GM19468 (cell line): ENCODE data around the gene SORBS1.

Experiments
- ATAC-seq: cut with Tn5 transposase; IDR thresholded peaks from one replicate; pipeline ENCODE4 v1.9.1; 2021; ENCODE audit warnings: mild to moderate bottlenecking, moderate library complexity, moderate number of reproducible peaks; ENCODE audit not compliant: unreplicated experiment; ENCODE audit errors: extremely low read depth

The SORBS1 gene

DNA sequence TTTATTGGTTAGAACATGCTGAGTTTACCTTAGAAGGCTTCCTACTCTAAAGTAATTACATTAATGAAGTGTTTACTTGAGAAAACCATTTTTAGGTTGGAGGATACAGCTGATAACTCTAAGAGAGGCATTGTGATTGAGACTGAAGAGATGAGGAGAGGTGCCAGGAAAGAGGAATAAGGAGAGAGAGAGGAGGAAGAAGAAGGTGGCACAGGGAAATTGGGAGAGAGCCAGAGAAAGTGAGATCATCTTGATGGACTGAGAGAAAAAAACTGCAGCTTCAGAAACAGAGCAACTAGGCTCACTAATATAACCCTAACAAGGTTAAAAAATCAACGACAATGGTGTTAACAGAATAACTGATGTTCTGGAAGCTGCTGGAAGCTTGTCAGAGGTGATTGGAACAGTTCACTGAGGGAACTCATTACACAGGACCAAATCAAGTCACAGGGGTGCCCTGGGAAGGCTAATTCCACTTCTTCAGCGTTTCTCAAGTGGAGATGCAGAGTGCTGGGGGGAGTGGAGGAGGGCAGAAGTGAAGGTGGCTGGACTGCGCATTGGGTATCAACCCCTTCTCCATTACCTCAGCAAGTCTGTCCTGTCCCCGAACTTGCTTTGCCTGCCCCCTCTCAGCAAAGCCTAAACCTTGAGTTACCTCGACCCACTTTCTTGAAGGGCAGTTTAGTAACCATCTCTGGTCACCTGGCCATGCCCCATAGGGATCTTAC lies 6.9 kb upstream of the SORBS1 start:
- ATAC-seq: no peak

DNA sequence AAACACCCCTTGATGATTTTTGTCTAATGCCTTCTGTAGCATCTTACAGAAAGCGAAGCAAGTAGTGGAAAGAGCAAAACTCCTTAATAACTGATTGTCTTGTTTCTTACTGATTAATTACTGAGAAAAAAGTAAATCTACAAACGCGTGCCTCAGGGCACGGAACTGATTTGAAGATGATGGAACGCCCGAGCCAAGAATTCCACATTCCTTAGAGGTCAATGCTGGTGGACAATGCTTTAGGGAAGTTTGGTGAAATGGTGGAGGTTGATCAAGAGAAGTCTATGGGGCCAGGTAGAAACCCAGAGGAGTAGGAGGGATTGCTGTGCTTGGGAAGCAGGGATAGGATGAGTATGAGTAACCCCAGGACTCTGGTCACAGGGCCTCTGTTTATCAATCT lies 5.0 kb upstream of the SORBS1 start:
- ATAC-seq: no peak

DNA sequence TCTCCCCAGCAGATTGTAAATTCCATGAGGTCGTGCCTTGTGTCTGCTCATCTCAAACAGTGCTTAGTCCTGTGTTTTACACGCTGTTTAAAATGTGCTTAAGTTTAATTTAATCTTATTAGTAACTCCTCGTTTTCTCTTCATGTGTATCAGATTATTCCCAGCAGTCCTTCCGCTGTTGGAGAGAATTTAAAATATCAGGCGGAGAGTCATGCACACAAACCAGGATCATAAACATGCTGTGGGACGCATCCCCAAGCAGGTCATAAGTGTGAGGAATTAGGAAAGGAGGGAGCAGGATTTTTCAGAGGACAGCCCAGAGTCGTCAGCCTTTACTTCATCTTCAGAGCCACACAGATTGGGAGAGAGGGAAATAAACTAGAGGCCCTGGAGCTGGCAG lies 4.2 kb upstream of the SORBS1 start:
- no peak for ATAC-seq

DNA sequence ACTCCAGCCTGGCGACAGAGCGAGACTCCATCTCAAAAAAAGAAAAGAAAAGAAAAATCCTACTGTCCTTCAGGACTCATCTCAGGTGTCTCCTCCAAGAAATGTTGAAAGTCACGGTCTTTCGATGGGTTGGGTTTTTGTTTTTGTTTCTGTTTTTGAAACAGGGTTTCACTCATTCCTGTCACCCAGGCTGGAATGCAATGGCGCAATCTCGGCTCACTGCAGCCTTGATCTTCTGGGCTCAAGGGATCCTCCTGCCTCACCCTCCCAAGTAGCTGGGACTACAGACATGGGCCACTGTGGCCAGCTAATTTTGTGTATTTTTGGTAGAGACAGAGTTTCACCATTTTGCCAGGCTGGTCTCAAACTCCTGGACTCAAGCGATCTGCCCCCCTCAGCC lies 3.1 kb upstream of the SORBS1 start:
- ATAC-seq: no peak

DNA sequence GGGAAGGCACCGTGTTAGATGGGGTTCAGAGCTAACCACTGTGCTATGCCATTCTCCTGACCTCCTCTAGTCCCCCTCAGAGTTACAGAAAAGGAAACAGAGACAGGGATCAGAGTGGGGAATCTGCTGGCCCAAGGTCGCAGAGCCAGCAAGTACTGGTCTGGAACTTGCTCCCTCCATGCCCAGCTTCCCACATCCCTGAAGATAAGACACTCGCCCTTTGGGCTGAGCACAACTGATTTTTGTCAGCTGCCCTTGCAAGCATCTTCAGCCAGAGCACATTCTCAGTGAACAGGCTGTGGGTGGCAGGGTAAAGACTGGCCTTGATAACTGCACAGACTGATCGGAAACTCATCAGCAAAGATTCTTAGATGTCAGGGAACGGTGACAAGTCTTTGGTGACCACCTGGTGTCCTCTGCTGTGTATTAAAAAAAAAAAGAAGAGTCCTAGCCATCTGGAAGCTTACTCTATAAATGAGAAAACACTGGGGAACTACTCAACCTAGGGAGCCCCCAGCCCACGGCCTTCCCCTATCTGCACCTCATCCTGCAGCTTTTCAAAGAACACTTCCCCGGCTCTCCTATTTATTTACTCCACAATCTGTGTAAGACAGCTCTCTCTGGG lies 1.3 kb upstream of the SORBS1 start:
- ATAC-seq: no peak

- no peak for ATAC-seq
These were observed 650 bp upstream of the SORBS1 start for GRCh38 chr10:95561864-95562177.

GRCh38 chr10:95560278-95561176 lies 644 bp downstream of the SORBS1 start:
- ATAC-seq: no peak

DNA sequence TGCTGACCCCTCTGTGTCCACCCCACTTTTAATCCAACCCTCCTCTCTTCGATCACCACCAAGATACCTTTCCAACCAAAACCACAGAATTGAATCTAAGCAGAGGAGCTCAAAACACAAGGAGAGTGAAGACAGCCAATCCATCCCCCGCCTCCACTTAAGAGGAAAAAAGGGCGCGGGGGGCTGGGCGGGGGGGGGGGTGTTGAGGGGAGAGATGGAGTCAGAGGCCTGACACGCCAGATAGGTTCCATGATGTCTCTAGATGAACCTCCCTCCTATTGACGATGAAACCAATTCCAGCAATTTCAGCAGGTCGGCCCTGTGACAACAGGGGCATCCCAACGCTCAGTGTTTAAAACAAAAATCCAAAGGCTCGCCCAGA lies 1.3 kb downstream of the SORBS1 start:
- ATAC-seq: no peak

- no peak for ATAC-seq
These were observed 1.7 kb downstream of the SORBS1 start for GRCh38 chr10:95559471-95559870.

DNA sequence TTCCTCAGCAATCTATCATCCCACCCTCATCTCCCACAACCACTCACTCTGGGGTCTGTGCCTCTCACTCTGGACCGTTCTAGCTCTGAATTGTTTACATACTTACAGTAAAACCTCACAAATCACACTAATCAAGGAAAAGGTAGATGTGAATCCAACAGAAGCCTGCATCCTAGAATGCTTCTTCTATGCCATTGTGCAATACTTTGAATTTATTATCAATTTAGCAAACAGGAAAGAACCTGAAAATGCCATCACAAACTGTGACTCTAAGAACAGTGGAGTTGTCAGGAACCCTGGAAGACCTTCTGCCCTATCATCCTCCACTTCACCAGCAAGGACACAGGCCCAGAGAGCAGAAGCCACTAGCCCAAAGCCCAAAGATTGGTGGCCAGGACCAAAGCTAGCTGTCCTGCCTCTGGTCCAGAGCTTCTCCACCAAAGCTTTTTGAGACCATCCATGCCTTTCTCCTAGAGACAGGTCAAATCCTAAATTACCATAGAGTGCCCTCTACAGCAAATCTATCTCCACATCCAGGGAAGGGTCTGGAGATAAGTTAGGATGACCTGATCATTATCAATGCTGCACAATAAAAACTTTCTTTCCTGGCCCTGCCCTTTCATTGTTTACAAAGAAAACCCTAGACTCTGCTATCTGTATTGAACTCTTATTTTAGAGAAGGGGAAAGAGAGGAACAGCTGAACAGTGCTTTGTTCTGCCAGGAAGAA lies 2.4 kb downstream of the SORBS1 start:
- no peak for ATAC-seq

DNA sequence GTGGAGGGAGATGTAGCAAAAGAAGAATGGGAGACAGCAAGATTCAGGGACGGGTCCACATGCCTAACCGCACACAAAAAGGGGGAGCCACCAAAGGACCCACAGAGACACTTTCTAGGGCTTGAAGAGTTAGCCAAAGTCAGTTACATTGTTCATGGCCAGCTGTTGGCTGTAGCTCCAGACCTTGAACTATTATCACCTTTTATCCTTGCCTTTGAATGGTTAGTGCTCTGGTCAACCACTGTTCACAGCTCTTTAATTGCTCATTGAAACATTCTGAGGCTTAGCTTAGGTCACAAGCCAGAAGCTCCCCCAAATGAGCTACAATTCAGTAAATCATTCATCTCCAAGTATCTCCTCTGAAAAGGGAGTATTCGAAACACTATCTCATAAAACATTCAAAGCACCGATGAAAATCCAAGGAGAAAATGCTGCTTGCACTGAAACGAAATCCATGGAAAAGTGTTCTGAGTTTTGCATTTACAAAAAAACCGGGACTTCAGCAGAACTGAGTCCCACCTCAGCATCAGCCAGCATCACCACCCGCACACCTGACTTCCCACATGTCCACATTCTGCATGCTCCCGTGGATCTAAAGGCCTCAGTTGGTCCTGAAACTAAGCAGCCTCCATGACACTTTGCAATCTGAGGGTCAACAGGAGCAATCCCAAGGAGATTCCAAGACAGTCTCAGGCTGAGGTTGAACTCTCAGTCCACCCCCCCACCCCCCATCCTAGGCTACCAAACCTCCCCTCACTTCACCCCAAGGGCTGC lies 4.0 kb downstream of the SORBS1 start:
- ATAC-seq: no peak

- no peak for ATAC-seq
These were observed 7.5 kb downstream of the SORBS1 start for GRCh38 chr10:95553674-95554073.

DNA sequence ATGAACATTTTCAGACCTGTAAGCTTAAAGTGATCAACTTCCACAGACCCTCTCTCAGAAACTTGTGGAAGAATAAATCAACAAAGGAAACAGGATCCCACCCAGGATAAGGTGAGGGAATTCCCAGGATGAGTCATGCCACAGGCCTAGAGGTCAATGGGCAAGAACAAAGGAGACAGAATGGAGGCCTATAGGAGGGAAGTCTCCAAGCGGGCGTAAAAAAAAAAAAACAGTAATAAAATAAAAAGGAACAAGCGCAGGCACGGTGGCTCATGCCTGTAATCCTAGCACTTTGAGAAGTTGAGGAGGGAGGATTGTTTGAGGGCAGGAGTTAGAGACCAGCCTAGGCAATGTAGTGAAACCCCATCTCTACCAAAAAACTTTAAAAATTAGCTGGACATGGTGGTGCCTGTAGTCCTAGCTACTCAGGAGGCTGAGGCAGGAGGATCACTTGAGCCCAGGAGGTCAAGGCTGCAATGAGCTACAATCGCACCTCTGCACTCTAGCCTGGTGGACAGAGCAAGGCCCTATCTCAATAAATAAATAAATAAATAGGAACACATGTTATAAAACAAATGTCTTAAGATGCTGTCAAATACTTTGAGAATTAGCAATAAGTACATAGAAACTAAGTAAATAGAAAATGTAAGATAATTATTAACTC lies 8.4 kb downstream of the SORBS1 start:
- no peak for ATAC-seq

DNA sequence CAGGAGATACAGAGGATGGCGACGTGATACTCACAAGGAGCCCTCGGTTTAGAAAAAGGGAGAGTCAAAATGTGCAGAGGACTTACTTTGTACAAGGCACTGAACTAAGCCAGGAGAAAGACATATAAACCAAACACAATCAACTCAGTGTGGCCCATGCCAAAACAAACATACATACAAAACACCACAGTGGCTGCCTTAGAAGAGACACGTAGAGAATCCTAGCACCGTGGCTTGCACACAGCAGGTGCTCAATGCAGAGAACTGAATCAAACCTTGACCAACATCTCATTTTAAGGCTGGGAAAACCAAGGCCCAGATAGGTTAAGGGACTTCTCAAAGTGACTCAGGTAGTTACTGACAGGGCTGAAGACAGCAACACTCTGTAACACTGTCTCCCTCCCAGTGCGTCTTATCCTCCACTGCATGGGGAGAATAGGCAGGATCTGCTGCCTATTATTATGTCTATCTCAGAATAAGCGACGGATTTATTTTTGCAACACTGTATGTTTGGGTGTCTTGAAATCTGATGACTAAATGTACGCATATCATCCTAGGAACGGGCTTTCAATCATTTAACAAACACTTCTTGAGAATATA lies 11.0 kb downstream of the SORBS1 start:
- no peak for ATAC-seq

- no peak for ATAC-seq
These were observed 13.3 kb downstream of the SORBS1 start for GRCh38 chr10:95547791-95548435.

- no peak for ATAC-seq
These were observed 14.0 kb downstream of the SORBS1 start for GRCh38 chr10:95547197-95547596.

- no peak for ATAC-seq
These were observed 15.2 kb downstream of the SORBS1 start for GRCh38 chr10:95545981-95546380.

DNA sequence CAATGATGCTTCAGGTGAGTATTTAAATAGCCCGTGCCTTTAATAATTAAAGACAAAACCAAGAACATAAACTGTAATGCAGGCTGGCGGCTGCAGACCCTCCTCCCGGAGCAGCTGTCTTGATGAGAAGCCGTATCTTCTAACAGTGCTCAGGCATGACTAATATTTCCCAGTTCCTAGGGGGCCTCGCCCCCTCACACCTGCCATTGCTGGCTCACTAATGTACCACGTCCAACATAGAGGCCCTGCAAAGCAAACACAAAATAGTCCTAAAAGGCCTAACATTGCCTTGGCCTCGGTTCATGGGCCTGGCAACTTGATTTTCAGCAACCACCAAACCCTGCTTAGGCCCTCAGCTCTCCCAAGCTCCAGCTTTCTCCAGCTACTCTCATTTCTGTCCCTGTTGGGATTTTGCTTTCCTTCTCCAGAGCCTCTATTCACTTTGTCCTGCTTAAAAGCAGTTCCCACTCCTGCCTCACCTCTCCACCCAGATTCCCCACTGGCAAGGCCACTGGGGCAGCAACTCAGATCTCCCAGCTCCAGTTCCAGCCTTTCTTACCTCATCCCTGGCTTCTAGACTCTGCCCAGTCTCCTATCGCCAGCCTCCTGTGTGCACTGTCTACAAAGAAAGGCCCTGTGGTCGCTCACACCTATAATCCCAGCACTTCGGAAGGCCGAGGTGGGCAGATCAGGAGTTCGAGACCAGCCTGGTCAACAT lies 16.2 kb downstream of the SORBS1 start:
- no peak for ATAC-seq
